Stimulated activated CD8-positive, alpha-beta memory T cell treated with anti-CD3 and anti-CD28 coated beads, Interleukin-7, amount 100 ng/mL, for 1 hour (primary cell): ENCODE data around the gene MYDGF.
"Not testable (repeated sequence)": the region's sequence is repeated elsewhere in the genome, so short reads cannot be mapped to it uniquely, and the experiment has no call there.

Experiments
- DNase-seq, 2 donors: peaks; one replicate each; pipeline ENCODE4 v3.0.0-alpha.2; 2020; ENCODE audit warnings: low read depth in 2 of 2

MYDGF gene

DNA sequence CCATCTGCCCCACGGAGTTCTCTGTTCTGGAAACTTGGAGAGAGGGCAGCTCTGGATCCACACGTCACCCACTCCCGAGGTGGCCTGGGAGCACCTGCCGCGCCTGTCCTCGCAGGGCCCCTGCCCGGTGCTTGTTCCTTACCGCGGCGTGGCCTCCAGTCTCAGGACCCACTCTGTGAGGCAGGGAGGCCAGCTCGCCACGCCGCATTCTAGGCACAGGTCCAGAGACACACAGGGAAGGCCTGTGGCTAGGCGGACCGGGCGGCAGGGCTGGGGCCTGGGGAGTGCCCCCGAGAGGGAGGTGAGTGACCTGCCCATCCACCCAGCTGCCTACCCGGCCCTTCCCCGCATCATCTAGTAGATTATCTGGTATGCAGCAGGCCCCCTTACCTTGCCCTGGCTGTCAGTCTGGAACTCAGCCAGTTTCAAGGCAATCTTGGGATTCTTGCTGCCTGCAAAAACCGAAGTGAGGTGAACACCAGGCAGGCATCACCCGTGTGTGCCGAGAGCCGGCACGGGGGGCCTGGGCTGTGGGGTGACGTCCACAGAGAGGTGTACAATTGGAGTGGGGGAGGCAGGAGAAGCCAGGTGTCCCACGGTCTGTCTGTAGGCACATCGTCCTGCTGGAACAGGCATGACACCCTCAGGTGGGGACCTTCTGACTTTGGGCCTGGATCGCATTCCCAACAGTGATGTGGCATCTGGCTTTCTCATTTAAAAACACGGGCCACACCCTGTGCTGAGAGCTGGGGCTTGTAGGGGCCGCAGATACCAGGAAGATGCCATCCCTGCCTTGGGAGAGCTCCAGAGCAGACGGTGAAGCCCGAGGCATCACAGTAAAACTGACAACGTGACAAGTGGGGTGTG, 29.9 kb upstream of the MYDGF start:
- DNase-seq, result no peak

DNA sequence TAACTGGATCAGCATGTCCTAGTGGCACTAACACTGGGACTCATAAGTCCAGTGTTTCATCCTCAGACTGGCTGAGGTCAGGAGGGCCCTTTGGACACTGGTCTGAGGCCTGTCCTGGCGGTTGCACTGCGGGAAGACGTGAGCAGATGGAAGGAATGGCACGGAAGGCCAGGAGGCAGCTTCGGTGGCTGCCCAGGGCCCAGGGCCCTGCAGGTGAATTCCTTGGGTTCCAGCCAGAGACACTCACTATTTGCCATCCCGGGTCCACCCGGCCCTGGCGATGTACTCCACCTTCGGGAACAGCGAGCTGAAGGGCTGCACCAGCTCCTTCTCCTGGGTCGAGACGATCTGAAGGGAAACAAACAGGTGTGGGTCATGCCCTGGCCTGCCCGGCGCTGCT, 27.2 kb upstream of the MYDGF start:
- DNase-seq, result no peak

DNA sequence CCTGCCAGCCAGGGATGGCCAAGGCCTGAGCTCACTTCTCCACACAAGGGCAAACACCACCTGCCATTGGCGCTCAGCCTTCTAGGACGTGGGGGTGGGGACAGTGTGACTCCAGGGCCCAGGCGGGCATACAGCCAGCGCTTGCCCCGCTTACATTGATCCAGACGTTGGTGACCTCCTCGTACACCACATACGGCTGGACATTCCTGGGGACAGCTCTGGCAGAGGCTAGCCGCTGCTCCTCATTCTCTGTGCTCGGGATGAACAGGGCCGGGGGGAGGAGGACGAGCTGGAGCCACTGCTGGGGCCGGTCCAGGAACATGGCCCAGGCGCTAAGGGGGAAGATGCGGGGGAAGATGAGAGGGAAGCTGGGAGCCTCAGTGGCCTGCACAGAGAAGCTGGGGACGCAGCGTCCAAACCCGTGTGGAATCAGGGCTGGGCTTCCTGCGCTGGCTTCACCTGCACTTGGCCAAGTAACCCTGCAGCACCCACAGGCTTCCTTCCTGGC, 25.1 kb upstream of the MYDGF start:
- DNase-seq, result no peak

DNA sequence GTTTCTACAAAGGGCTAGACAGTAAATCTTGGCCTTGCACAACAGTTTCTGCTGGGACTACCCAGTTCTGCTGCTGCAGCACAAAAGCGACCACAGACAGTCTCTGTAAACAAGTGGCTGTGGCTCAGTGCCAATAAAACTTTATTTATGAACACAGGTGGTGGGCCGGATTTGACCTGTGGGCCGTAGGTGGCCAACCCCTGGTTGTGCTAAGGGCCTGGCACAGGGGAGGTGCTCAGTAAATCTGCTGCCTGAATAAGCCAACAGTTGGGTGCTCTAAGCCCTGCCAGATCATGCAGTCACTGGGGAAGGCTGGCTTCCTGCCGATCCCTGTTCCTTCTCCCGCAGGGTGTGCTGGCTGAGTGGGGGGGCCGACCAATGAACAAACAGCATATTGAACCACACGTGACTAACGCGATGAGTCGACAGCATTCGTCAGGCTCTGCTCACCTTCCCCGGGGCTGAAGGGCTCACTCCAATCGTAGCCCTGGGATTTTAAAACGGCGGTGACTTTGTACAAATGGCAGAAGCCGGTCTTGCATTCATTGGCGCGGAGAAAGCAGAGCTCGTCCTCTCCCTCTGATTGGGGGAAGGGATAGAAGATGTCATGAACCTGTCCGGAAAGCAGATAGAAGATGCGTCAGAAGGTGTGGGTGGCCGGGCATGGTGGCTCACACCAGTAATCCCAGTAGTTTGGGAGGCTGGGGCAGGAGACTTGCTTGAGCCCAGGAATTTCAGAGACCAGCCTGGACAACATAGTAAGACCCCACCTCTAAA, 24.3 kb upstream of the MYDGF start:
- no peak for DNase-seq

DNA sequence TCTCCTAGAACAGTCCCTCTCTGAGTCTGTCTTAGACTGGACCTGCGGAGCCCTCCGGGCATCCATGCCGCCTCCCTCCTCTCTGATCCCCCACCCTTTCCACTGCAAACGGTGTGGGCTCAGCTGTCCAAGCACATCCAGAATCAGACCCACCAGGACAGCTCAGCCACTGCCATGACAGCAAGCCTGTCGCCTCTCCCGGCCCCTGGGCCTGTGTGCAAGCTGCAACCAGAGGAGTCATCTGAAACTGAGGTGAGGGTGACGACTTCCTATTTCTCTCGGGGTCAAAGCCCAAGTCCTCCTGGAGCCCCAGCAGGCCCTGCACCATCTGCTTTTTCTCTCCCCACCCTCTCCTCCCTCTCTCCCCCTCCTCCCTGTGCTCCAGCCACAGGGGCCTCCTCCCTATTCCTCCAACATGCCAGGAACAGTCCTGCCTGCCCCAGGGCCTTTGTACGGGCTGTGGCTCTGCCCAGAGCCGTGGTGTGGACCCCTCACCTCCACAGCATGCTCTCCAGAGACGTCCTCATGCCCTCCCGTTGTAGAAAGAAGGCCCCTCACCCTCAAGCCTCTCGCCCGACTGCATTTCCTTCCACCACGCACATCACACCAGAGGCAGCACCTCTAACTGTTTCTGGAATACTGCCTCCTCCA, 23.5 kb upstream of the MYDGF start:
- no peak for DNase-seq

DNA sequence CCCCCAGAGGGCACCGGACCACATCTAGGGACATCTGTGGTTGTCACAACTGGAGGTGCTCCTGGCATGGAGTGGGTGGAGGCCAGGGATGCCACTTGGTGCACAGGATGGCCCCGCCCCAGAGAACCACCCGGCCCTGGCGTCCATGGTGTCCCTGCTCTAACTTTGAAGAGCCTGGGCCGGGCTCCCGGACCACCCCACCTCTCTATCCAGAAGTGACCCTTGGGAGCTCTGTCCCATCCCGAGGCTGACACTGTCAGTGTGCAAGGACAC, 22.9 kb upstream of the MYDGF start:
- no peak for DNase-seq

DNA sequence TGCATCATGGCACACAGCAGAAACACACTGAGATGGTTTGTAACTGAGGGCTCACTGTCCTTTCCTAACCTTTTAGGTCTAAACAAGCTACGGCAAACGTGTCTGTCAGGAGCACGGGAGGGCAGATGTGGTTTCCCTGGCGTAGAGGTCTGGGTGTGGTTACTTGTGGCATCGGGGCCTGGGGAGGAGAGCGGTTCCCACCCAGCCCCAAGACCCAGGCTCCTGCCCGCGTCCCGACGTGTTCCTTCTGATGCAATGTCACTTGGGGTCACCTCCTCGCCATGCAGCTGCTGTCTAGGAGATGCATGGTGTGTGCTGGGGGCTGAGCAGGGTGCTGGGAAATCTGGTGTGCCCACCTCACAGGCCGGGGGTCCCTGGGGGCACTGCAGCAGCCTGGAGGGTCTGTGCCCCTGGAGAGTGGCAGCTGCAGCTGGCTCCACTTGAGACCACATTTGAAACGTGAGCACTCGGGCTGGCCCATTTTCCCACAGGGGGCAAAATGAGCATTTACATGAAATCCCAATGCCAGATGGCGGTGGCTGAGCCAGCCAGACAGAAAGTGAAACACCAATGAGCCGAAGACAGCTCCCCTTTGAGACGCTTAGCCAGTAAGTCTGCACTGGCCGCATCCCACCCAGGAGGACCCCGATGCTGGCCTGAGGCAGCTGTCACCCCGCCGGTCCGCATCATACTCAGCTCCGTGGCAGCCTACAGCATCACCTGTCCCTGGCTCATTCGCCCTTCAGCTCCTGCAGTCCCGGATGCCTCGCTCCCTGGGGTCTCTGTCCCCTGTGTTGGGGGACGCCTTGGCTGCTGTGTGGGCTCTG, 22.3 kb upstream of the MYDGF start:
- DNase-seq, result no peak

DNA sequence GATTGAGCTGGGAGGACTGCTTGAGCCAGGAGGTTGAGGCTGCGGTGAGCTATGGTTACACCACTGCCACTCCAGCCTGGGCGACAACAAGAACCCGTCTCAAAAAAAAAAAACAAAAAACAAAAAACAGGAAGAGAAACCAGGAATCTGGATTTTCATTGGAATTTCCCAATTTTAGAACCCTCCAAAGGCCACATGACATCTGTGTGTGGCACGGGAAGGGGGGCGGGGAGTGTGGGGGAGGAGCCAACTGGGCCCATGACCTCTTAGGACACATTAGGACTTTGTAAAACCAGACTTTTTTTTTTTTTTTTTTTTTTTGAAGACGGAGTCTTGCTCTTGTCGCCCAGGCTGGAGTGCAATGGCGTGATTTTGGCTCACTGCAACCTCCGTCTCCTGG, 21.2 kb upstream of the MYDGF start:
- no peak for DNase-seq

DNA sequence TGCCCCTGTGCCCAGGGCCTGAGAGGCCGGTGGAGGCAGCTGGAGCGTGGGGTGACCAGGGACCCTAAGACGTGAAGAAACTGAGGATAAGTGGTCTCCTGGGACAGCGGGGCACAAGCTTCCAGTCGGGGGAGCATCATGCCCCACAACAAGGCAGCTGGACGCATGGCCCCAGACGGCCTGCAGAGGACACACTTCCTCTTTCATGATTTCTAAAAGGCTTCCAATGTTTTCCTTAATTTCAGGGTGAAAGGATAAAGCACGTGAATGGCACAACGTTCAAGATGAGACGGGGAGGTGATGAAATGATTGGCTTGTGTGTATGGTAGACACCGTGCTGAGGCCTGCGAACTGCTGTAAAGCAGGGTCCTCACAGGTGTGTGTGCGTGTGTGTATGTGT, 20.2 kb upstream of the MYDGF start:
- DNase-seq, result no peak

DNA sequence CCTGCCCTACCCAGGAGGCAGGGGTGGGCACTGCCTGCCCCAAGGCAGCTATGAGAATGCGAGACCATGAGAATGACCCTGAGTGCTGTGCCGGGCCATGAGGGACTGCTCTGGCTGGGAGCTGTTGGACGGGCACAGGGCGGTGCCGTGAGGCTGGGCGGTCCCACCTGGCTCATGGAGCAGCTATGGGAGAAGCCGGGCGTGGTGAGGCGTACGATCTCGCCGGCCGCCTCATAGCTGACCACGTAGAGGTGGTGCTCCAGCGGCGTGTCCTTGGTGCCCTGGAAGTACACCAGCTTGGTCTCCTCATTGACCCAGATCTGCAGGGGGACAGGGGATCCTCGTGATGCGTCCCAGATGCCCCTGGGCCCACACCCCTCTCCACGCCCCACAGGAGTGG, 19.3 kb upstream of the MYDGF start:
- no peak for DNase-seq

DNA sequence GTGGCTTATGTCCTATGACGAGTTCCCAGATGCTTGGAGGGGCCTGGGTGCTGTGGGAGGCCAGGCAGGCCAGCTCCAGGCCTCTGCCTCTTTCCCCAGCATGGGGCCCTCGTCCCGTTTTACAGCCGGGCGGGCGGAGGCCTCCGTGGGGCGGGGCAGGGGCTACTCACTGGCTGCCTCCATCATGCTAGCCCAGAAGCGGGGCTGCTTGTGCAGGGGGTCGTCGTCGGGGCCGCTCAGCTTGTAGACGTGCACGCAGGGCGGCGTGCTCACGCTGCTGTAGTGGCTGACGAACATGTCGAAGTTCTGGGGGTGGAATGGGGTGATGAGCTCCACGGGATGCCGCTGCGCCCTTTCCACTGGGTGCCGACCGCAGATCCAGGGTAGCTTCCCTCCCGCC, 18.4 kb upstream of the MYDGF start:
- no peak for DNase-seq

DNA sequence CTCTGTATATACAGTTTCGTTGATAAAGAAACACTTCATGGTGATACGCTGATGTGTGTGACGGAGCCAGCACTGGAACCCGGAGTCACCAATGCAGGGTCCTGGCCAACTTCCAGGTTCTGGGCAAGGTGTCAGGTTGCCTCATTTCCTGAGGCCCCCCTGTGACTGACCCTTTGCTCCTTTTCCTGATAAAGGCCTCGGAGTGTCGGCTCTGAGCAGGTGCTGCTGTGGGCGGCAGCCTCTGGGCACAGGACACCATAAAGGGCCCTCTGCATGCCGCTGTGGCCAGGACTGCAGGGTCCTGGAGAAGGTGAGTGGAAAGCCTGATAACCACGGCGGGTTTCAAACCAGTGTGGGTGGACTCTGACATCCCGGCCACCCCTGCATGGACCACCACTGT, 17.3 kb upstream of the MYDGF start:
- DNase-seq, result no peak

DNA sequence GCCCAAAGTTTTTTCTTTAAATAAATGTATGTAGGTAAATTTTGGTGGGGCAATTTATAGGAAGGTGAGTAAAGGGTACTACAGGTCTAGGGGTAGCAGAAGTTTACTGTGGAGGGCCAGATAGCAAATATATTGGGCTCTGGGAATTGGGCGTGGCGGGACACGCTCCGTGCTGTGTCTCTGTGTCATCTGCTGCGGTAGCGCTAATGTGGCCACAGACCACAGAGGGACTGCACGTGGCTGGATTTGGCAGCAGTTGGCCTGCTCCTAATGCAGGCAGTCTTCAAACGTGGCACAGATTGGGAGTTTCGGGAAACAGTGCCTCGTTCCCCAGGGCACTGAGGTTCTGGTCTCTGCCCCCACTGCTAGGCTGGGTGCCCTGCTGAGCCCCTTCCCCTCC, 16.6 kb upstream of the MYDGF start:
- DNase-seq, result no peak

DNA sequence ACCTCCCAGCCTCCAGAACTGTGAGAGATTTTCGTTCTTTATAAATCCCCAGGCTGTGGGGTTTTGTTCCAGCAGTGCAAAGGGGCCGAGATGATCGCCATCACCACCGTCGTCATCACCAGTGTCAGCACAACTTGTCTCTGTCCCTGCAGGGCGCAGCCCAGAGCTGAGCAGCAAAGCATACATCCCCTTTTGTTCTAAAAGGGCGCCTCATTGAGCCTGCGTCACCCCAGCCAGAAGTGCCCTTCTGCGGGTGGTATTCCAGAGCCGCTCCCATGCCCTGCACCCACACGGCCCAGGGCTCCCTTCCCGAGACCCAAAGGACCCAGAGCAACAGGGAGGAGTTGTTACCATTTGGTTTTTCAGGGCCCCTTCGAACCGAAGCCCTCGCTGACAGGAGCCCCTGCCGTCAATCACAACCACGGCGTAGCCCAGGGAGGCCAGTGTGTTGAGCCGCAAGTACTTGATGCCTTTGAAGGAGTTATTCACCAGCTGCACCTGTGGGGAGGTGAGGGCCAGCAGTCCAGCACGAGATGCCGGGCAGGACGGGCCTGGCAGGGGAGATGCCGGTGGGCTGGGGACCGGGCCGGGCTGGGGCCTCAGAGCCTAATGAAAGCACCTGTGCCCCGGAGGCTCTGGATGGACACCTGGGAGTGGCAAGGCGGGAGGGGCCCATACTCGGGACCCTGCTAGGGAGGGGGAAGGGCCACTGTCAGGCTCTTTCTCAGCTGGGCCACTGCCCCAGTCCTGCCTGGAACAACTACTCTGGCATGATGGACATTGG, 14.4 kb upstream of the MYDGF start:
- DNase-seq, result no peak

DNA sequence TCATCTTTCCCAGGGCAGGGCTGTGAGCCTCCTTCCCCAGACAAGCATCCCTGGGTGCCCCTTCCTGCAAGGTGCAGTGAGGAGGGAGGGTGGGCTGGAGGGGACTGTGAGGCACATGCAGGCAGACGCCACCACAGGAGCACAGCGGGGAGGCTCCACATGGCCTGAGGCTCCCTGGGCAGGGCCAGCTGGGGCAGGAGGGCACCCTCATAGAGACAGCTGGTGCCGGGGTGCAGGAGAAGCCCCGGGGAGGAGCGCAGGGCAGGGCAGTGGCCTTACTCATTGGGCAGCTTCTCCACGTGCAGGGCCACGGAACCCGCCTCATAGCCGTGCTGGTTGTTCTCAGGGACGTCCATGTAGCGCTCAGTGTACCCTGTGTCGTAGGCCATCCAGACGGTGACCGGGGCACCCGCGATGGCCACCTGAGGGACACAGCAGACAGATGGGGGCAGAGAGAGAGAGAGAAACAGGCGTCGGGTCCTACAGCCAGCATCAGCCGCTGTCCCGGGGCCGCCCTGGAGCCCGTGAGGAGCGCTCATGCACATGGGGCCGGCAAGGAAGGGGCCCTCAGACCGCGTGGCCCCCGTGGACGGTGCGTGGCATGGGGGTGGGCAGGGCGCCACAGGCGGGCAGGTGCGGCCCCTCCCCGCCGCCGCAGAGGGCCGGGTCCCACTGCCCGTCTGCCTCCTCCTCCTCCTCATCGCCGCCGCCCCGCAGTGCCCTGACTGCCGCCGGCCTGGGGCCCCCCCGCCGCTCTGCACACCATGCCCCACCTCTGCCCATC, 12.5 kb upstream of the MYDGF start:
- DNase-seq, result no peak

DNA sequence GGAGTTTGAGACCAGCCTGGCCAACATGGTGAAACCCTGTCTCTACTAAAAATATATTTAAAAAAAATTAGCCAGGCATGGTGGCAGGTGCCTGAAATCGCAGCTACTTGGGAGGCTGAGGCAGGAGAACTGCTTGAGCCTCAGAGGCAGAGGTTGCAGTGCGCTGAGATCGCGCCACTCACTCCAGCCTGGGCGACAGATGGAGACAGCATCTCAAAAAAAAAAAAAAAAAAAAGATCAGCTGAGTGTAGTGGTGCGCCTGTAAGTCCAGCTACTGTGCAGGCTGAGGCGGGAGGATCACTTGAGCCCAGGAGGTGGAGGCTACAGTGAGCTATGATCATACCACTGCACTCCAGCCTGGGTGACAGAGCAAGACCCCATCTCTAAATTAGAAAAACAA, 9.9 kb upstream of the MYDGF start:
- DNase-seq, result not testable (repeated sequence)

DNA sequence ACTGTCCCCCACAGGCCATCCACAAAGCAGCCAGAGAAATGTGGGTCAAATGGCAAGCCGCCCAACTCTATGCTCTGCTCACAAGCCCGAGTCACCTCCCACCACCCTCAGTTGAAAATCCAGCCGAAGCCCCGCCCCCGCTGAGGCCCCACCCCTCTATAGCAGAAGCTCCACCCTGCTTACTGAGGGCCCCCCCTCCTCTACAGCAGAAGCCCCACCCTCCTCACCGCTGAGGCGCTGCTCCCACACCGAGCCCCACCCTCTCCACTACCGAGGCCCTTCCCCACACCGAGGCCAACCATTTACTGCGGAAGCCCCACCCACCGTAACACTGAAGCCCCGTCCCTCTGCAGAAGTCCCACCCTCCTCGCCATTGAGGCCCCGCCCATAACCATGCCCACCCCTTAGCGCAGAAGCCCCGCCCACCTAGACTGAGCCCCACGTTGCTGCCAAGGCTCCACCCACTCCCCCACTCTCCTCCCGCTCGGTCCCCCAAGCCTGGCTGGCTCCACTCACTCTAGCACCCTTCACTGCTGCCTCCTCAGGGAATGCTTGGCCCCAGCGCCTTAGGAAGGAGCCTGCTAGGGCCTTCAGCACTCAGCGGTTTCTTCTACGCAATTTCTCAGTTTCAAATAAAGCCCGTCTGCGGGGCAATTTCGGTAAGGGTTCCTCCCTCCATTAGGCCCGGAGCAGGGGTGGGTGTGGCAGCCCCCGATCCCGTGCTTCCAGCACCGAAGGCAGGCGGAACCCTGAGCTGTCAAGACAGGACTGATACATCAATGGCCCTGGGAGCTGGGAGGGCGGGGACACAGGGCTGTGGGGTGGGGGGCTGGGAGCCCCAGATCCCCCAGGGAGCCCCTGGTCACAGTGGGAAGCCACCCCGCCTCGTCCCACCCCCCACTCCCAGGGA, 9.0 kb upstream of the MYDGF start:
- DNase-seq, result no peak

DNA sequence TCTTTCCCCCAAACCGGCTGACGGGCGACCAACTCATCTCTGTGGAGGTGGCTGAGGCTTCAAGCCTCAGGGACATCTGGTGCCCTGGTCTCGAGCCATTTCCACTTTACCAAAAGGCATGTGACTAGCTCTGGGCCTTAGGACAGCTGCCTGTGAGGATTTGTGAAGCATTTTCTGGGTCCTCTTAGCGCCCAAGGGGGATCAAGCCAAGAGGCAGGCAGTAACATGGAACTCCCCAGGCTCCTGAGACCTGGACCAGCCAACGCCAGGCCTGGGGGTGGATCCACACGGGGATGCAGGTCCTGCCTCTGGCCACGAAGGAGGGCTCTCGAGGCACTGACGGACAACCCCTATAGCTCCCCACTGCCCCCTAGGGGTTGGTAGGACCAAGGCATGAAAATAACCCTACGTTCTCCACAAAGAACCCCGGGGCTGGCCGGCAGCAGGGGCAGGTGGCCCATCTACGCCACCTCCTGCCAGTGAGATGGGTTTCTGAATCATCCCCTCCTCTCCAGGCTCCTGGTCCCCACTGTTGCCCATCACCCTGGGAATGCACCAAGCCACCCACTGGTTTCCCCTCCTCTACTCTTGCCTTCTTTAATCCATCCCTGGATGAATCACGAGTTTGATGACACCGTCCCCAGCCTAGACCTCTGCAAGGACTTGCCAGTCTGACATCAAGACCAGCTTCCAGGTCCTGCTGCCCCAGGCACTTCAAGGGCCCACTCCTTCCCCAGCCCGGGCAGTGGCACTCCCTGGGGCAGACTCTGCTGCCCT, 7.0 kb upstream of the MYDGF start:
- no peak for DNase-seq
